Fibroblast of peridontal ligament (primary cell): Measurements from ENCODE around the gene DAAM2.

Experiments used
- DNase-seq: peaks from one replicate; pipeline ENCODE4 v3.0.0-alpha.2; 2010; ENCODE audit errors: extremely low read depth

DAAM2 gene

DNA sequence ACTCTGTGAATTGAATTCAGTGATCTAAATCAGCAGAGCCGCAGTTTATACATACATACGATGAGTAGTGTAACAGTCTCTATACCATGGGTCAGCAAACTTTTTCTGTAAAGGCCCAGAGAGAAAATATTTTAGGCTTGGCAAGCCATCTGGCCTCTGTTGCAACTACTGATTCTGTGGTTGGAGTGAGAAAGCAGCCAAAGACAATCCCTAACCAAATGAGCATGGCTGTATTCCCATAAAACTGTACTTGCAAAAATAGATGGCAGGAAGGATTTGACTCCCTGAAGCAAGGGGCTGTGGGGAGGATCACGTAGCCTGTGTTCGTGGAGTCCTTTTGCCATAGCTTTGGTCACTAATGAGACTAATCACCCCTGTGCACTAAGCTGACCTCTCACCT, 160.0 kb downstream of the DAAM2 start:
- peak; percentile 87 for DNase-seq

DNA sequence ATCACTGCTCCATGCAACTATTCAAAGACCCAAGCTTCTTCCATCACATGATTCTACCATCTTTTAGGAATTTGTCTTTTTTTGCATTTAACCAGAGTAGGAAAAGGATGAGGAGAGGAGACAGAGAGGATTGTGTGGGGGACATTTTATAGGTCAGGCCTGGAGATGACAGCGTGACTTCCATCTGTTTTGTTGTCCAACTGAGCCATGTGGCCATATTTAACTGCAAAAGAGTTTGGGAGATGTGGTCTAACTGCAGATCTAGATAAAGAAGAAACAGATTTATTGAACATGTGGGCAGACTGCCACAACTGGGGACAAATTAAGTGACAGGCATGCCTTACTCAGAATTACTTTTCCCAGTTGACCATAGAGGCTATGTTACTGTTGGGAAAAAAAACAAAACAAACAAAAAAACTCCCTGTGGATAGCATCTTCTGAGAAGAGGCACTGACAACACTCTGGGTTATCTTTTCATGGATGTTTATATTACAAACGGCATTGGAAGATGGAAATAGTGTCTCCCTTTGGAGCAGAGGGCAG, 161.0 kb downstream of the DAAM2 start:
- DNase-seq: no peak
